Pancreas (tissue), 10 donors: ENCODE measurements around the gene LRRN4CL. TPM values are rescaled to one million over a fixed set of nuclear protein-coding genes. Genes with fewer than 3 reads are reported as not detected.
"Not testable (repeated sequence)": the region's sequence is repeated elsewhere in the genome, so short reads cannot be mapped to it uniquely, and the experiment has no call there.

Experiments
- ATAC-seq, 4 donors: fragments of 200-7000 bp; cut with Tn5 transposase; one replicate each; pipeline versions ENCODE4 v1.8.0 to v1.9.1; 2020; ENCODE audit warnings: mild to moderate bottlenecking in 4 of 4, moderate library complexity in 4 of 4
- DNase-seq, 6 donors: peaks; one replicate each; pipeline ENCODE4 v3.0.0-alpha.2; 2020
- FAIRE-seq: peaks from 2 replicates; lab custom pipeline; 2012; peaks lifted over from hg19 to GRCh38; lab: Jason Lieb, UNC
- H3K27ac ChIP-seq, 4 donors: fragments of 200-600 bp; sonication (generic); 1 replicate in 3 of 4; 2 replicates in 1 of 4; pipeline versions ENCODE4 v1.5.0 to v1.8.0; 2020
- H3K27me3 ChIP-seq, 4 donors: fragments of 200-600 bp; one replicate each; pipeline ENCODE4 v1.8.0; 2021
- H3K36me3 ChIP-seq, 3 donors: fragments of 200-600 bp; sonication (generic) in 1 of 3; one replicate each; pipeline versions ENCODE4 v1.5.0 to v1.8.0; 2020 to 2021
- H3K4me1 ChIP-seq, 3 donors: fragments of 200-600 bp; one replicate each; pipeline ENCODE4 v1.8.0; 2021
- H3K4me3 ChIP-seq, 4 donors: fragments of 200-600 bp; sonication (generic) in 2 of 4; one replicate each; pipeline versions ENCODE4 v1.5.0 to v1.8.0; 2020 to 2021
- H3K9me3 ChIP-seq, 4 donors: fragments of 200-600 bp; one replicate each; pipeline ENCODE4 v1.8.0; 2021
- WGBS, 2 donors: extraction: QIAGEN DNeasy Blood & Tissue Kit; methylation state at CpG; one replicate each; pipeline ENCODE4 v1.1.7; 2013; 5-methylcytosine and 5-hydroxymethylcytosine counted together
- intact Hi-C, 3 donors: fragments of 100-400 bp; cut with DNase I; formaldehyde crosslinking; loops; one replicate each; pipeline versions ENCODE4 v1.11.1 to v1.14.2; 2022
- polyA plus RNA-seq, 2 donors: library from polyadenylated mRNA; stranded (reverse); fragments of 200-250 nt; gene quantifications; one replicate each; pipeline ENCODE4 v1.2.3, GENCODE V29; 2013
- total RNA-seq, 6 donors: library from RNA; stranded (reverse); fragmentation: NEBNext Ultra II Directional in 4 of 6; extraction: Animal tissue kit (Norgen Biotek cat#: 25700) in 4 of 6; gene quantifications; one replicate each; pipeline versions ENCODE4 v1.2.1 to v1.2.4, GENCODE V29; 2021 to 2023
- TF ChIP-seq, protein P1 (sequence below), 4 donors: fragments of 200-600 bp; sonication (generic) in 3 of 4; IDR thresholded peaks; one replicate each; pipeline versions ENCODE4 v1.5.0 to v1.8.0; 2021; ENCODE audit warnings: antibody characterized with exemption in 4 of 4
- donor health status: healthy with polysubstance abuse.
- donor health status: DM: no; HTN: no; CAD: no; lungs with moderate emphysema.
- donor health status: DM: no; HTN: no; CAD: no.
- donor health status: control.
- donor health status: control.
- donor health status: Bipolar disorder and iron deficiency.
- donor health status: DM: yes; HTN: yes; CAD: no.
- donor health status: DM: no; HTN: no; CAD: no.
- donor health status: DM: no; HTN: no; CAD: no.
- donor health status: DM: yes; HTN: yes; CAD: no.

Gene LRRN4CL
- total and polyA plus RNA-seq, 8 donors, result 0.16 to 1.6 (median 0.53) TPM

- peak in 4 of 6 donors; percentile 53 to 79 (median 58) for DNase-seq
- intact Hi-C loops, result no loop called here
- peak overlapping the region; percentile 48 to 79 (median 72) for H3K4me3 ChIP-seq
- no peaks in the 10 kb centered on the region for H3K27me3 ChIP-seq
- TF ChIP-seq, protein P1, sequence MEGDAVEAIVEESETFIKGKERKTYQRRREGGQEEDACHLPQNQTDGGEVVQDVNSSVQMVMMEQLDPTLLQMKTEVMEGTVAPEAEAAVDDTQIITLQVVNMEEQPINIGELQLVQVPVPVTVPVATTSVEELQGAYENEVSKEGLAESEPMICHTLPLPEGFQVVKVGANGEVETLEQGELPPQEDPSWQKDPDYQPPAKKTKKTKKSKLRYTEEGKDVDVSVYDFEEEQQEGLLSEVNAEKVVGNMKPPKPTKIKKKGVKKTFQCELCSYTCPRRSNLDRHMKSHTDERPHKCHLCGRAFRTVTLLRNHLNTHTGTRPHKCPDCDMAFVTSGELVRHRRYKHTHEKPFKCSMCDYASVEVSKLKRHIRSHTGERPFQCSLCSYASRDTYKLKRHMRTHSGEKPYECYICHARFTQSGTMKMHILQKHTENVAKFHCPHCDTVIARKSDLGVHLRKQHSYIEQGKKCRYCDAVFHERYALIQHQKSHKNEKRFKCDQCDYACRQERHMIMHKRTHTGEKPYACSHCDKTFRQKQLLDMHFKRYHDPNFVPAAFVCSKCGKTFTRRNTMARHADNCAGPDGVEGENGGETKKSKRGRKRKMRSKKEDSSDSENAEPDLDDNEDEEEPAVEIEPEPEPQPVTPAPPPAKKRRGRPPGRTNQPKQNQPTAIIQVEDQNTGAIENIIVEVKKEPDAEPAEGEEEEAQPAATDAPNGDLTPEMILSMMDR (IDR thresholded peaks at IDR 0.05), result no peak
- ATAC-seq, result peak; percentile 48 to 68 (median 58)
- no peaks in the 10 kb centered on the region for H3K9me3 ChIP-seq
- FAIRE-seq, result no peak
- H3K27ac ChIP-seq, result peak overlapping the region; percentile 51 to 84 (median 80)
- H3K4me1 ChIP-seq, result peaks cover 0 to 29% (median 12%) of the 10 kb centered on the region in 3 donors
- H3K36me3 ChIP-seq, result no peaks in the 10 kb centered on the region
- WGBS, 2 donors, result 3% methylated on average over 34 to 36 of the region's 36 CpGs
Measured at GRCh38 chr11:62664405-62665074, 24.8 kb downstream of the LRRN4CL start.

DNA sequence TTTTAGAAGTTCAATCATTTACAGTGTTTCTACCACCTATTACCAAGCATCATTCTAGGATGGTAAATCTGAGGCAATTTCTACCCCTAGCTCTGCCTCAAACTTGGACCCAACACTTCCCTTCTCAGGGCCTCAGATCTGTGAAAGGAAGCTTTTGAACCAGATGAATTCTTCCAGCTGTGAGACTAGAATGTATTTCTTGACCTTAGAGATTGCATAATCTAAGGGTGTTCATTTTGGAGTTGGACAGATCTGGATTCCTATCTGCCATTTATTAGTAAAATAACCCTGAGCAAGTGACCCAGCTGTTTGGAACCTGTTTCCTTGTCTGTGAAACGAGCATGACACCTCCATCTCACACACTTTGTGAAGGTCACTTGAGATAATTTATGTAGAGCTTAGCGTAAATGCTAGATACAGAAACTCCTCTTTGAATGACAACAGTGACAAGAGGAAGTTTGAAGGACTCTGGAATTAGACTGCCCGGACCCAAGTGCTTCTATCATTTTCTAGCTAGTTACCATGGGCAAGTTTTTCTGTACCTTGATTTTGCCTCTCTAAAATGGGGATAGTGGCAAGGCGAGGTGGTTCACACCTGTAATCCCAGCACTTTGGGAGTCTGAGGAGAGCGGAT lies 32.4 kb downstream of the LRRN4CL start:
- Histone ChIP-seq H3K4me3 (no peak overlapping the region), H3K4me1 (peaks cover 0 to 3% (median 2%) of the 10 kb centered on the region in 3 donors), H3K27me3 (no peaks in the 10 kb centered on the region), H3K27ac (no peak overlapping the region), H3K9me3 (no peaks in the 10 kb centered on the region), H3K36me3 (no peaks in the 10 kb centered on the region)
- no peak for ATAC-seq
- no peak for DNase-seq
- no peak for FAIRE-seq
- WGBS, 2 donors, result 52 to 61% methylated on average over 5 of the region's 5 CpGs
- intact Hi-C loops, result no loop called here
- TF ChIP-seq, protein P1 (IDR thresholded peaks at IDR 0.05), result no peak

DNA sequence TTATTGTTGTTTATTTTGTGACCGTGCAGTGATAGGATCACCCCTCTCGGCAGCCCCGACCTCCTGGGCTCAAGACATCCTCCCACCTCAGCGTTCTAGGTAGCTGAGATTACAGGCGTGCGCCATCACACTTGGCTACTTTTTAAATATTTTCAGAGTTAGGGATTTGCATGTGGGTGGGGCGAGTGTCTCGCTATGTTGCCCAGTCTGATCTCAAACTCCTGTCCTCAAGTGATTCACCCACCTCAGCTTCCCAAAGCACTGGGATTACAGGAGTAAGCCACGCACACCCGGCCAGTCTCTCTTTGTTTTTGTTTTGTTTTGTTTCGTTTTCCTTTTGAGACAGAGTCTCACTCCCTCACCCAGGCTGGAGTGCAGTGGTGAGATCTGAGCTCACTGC lies 35.0 kb downstream of the LRRN4CL start:
- Histone ChIP-seq H3K36me3 (peaks cover 0 to 5% (median 2%) of the 10 kb centered on the region in 3 donors), H3K4me1 (peaks cover 0 to 8% (median 8%) of the 10 kb centered on the region in 3 donors), H3K9me3 (no peaks in the 10 kb centered on the region), H3K27ac (no peak overlapping the region), H3K27me3 (no peaks in the 10 kb centered on the region), H3K4me3 (no peak overlapping the region)
- TF ChIP-seq, protein P1 (IDR thresholded peaks at IDR 0.05), result no peak
- no peak for ATAC-seq
- WGBS, 2 donors, result 84 to 86% methylated on average over 11 of the region's 11 CpGs
- no peak for FAIRE-seq
- no peak for DNase-seq
- intact Hi-C loops, result no loop called here

DNA sequence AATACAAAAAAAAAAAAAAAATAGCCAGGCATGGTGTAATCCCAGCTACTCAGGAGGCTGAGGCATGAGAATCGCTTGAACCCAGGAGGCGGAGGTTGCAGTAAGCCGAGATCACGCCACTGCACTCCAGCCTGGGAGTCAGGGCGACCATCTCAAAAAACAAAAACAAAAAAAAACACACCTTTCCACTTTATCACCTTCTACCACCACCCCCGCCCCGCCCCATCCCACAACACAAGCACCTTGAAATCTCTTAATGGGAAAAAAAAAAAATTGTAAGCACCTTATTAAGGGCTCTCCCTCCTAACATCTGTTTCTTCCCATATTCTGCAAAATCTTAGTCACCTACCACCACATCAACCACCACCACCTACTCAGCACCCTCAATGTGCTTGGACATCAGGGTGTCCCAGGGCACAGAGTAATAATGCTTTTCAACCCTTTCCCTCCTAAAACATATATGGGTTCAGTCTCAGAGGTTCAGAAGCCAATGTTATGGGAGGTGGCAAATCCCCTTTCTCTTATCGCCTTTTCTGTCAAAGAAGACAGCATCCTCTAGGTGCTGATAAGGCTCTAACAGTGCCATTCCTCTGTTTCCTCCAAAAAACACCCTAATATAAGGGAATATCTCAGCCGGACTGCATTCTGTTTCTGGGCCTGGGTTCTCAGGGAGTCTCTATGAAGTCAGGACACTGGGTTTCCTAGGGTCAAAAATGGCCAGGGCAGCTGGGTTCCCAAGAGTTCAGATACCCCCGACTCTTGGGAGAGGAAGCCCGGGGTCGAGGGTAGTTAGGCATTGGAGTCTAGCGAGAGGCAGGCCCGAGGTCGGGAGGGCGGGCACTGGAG lies 36.9 kb downstream of the LRRN4CL start:
- Histone ChIP-seq H3K27me3 (no peaks in the 10 kb centered on the region), H3K27ac (peak overlapping the region; percentile 62 to 89 (median 87)), H3K36me3 (peaks cover 0 to 14% (median 3%) of the 10 kb centered on the region in 3 donors), H3K4me3 (peak overlapping the region; percentile 76 to 92 (median 83)), H3K9me3 (no peaks in the 10 kb centered on the region), H3K4me1 (peaks cover 0 to 9% (median 8%) of the 10 kb centered on the region in 3 donors)
- FAIRE-seq (no peak), DNase-seq (no peak), ATAC-seq (no peak)
- WGBS, 2 donors, result 29 to 35% methylated on average over 16 of the region's 16 CpGs
- intact Hi-C loops, result no loop called here
- TF ChIP-seq, protein P1 (IDR thresholded peaks at IDR 0.05), result no peak

- intact Hi-C loops, H3K27me3 ChIP-seq, DNase-seq, H3K27ac ChIP-seq, H3K9me3 ChIP-seq, FAIRE-seq, H3K4me3 ChIP-seq, ATAC-seq: not testable (repeated sequence)
- Histone ChIP-seq H3K4me1 (peaks cover 0 to 15% (median 14%) of the 10 kb centered on the region in 3 donors), H3K36me3 (peaks cover 0 to 14% (median 3%) of the 10 kb centered on the region in 3 donors)
- WGBS, 2 donors, result 92 to 97% methylated on average over 12 of the region's 12 CpGs
Measured at GRCh38 chr11:62650283-62650682, 39.0 kb downstream of the LRRN4CL start.
